ENCODE results near the gene PCNX4. TPM values are rescaled to one million over a fixed set of nuclear protein-coding genes. Genes with fewer than 3 reads are reported as not detected.

The PCNX4 gene
- polyA plus RNA-seq, 3 donors from 2014 or later: 14.1 to 33.5 (median 31.9) TPM

DNA sequence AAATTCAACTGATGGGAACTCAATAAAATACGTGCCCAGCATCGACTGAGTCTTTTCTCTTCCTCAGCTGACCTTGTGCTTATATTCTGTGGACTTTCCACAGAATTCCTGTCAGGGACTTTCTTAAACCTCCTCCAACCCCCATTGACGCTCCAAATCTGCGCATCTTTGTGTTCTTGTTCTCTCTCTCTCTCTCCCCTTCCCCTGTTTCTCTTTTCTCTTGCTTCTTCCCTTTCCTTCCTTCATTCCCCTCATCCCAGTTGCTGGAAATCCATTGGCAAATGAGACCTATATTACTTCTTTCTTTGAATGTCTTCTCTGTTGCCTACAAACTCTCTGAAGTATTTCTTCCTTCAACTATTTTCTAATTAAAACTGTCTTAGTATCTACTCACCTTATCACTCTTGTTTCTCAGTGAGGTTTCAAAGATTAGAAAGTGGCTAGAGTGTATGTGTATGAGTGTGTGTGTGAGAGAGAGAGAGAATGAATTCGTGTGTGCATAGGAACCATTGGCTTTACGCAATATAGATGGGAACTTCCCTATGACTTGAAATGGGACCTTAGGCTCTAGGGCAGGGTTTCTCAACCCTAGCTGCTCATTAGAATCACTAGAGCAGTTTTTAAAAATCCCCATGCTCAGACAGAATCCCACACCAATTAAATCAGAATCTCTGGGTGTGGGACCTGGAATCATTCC lies 115.3 kb downstream of the PCNX4 start:
- DNase-seq: no peak
- H3K4me3 Mint-ChIP-seq: no peak overlapping the region
- peaks cover 5 to 12% (median 7%) of the 10 kb centered on the region in 3 donors for H3K27me3 Mint-ChIP-seq (ENCODE audit: low read depth in 3 of 3)
- no peaks in the 10 kb centered on the region for H3K9me3 Mint-ChIP-seq
- no peak overlapping the region for H3K27ac Mint-ChIP-seq
- peaks cover 0 to 5% (median 0%) of the 10 kb centered on the region in 3 donors for H3K36me3 Mint-ChIP-seq
- H3K4me1 Mint-ChIP-seq: no peaks in the 10 kb centered on the region

- Mint-ChIP-seq H3K9me3 (no peaks in the 10 kb centered on the region), H3K27ac (no peak overlapping the region), H3K4me1 (no peaks in the 10 kb centered on the region), H3K36me3 (peaks cover 0 to 5% (median 3%) of the 10 kb centered on the region in 3 donors), H3K4me3 (no peak overlapping the region), H3K27me3 (ENCODE audit: low read depth in 3 of 3) (peaks cover 3 to 9% (median 7%) of the 10 kb centered on the region in 3 donors)
- no peak for DNase-seq
These were observed 119.0 kb downstream of the PCNX4 start for GRCh38 chr14:60210703-60211102.

GRCh38 chr14:60211153-60211552 lies 119.4 kb downstream of the PCNX4 start:
- Mint-ChIP-seq H3K9me3 (no peaks in the 10 kb centered on the region), H3K27ac (no peak overlapping the region), H3K4me3 (no peak overlapping the region), H3K4me1 (no peaks in the 10 kb centered on the region), H3K27me3 (ENCODE audit: low read depth in 3 of 3) (peaks cover 3 to 9% (median 7%) of the 10 kb centered on the region in 3 donors), H3K36me3 (peaks cover 0 to 5% (median 3%) of the 10 kb centered on the region in 3 donors)
- no peak for DNase-seq

DNA sequence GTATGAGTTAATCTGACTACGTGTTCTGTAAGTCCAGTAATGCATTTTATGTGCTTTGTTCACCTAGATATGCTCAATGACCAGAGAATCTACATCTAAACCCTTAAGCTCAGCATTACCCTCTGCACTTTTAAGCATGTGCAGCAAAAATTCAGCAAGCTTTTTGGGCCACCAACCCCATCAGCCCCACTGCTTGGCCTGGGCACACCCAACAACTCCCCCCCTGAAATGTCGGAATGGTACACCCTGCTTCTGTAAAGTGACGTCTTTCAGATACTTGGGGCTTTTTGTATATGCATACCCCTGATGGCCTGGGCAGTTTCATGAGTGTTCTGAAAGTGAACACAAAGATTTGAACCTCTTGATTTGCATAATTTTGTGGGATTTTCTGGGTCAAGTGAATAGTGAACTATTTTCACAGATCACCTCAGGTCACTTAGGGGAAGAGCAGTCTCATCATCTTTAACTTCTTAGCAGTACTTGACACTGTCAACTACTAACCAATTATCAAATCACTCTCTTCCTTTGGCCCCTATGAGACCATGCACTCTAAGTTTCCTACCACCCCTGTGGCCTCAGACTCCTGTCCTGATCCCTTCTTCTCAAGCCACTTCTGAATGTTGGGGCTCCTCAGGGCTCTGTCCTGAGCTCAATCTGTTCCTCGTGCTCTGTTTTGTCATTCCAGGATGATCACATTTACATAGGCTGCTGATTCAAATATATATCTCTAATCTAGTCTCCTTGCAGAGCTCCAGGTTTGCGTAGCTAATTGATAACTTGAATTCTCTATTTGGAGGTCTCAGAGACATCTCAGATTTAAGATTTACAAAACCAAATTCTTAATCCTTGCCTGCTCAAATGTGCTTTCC lies 121.0 kb downstream of the PCNX4 start:
- H3K4me1 Mint-ChIP-seq: no peaks in the 10 kb centered on the region
- DNase-seq: no peak
- H3K27ac Mint-ChIP-seq: no peak overlapping the region

DNA sequence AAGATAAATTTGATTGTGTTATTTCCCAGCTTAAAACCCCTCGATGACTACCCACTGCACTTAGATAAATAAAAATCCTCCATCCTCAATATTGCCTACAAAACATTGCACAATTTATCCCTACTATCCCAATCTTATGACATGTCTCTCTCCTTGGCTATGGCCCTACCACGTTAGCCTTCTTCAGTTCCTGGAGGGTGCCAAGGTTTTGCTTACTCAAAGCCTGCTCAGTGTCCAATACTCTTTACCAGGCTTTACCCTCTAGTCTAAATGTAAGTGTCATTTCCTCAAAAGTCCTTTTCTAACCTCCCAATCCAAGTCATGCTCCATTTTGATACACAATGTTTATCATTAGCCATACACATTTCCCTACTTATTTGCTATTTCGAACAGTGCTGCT lies 122.3 kb downstream of the PCNX4 start:
- Mint-ChIP-seq H3K27me3 (ENCODE audit: low read depth in 3 of 3) (peaks cover 0 to 8% (median 3%) of the 10 kb centered on the region in 3 donors), H3K9me3 (no peaks in the 10 kb centered on the region), H3K27ac (no peak overlapping the region), H3K4me3 (no peak overlapping the region), H3K36me3 (peaks cover 0 to 5% (median 3%) of the 10 kb centered on the region in 3 donors), H3K4me1 (no peaks in the 10 kb centered on the region)
- DNase-seq: no peak

More for the DNA sequence above, 121.0 kb downstream of the PCNX4 start:
- Mint-ChIP-seq H3K4me3 (no peak overlapping the region), H3K9me3 (no peaks in the 10 kb centered on the region), H3K36me3 (peaks cover 0 to 5% (median 3%) of the 10 kb centered on the region in 3 donors), H3K27me3 (ENCODE audit: low read depth in 3 of 3) (peaks cover 0 to 6% (median 4%) of the 10 kb centered on the region in 3 donors)

DNA sequence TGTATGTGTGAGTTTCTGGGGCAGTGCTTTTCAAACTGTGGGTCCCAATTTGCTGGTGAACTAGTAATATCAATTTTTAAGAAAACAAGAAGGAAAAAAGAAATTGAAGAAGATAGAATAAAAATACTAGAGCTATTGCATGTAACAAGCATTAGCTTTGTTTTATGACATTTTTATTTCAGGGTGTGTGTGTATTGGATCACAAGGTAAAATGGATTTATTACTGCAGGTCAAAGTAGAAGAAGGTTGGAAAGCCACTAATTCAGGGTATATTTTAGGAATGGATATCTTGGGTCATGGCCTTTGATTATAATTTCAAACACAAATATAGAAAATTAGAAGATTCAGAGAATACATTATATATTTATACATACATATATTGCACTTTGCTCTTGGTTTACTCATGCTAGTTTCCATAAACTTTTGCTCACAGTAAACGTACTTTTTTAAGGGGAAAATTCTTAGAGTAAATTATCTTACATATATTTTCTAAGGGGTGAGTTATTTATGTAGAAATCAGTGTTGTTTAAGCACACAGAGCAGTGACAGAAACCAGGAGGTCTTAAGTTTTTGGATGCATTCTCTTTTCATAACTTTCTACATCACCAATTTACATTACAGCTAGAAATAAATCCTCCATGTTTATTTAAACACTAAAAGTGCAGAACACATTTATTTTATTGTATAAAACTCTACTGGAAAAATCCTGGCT lies 122.8 kb downstream of the PCNX4 start:
- no peaks in the 10 kb centered on the region for H3K9me3 Mint-ChIP-seq
- no peak for DNase-seq
- peaks cover 0 to 8% (median 0%) of the 10 kb centered on the region in 3 donors for H3K27me3 Mint-ChIP-seq (ENCODE audit: low read depth in 3 of 3)
- no peaks in the 10 kb centered on the region for H3K4me1 Mint-ChIP-seq
- no peak overlapping the region for H3K4me3 Mint-ChIP-seq
- H3K27ac Mint-ChIP-seq: no peak overlapping the region
- H3K36me3 Mint-ChIP-seq: peaks cover 0 to 3% (median under 1%) of the 10 kb centered on the region in 3 donors

DNA sequence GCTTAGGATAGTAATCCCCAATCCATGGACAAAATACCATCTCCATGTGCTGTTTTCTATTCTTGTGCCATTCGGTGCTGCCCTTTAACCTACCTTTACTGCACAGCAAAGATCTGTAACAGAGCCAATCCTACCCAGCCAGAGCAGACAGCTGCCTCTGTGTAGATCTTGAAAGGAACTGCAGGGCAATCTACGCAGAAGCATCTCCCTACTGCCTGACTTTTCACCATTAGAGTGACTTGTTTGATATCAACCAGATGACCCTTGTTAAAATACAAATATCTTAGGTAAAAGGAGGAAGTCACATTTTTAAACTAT lies 123.4 kb downstream of the PCNX4 start:
- Mint-ChIP-seq H3K9me3 (no peaks in the 10 kb centered on the region), H3K36me3 (peaks cover 0 to 3% (median 0%) of the 10 kb centered on the region in 3 donors), H3K4me1 (no peaks in the 10 kb centered on the region), H3K27me3 (ENCODE audit: low read depth in 3 of 3) (peaks cover 0 to 8% (median 0%) of the 10 kb centered on the region in 3 donors), H3K4me3 (no peak overlapping the region), H3K27ac (no peak overlapping the region)
- no peak for DNase-seq

DNA sequence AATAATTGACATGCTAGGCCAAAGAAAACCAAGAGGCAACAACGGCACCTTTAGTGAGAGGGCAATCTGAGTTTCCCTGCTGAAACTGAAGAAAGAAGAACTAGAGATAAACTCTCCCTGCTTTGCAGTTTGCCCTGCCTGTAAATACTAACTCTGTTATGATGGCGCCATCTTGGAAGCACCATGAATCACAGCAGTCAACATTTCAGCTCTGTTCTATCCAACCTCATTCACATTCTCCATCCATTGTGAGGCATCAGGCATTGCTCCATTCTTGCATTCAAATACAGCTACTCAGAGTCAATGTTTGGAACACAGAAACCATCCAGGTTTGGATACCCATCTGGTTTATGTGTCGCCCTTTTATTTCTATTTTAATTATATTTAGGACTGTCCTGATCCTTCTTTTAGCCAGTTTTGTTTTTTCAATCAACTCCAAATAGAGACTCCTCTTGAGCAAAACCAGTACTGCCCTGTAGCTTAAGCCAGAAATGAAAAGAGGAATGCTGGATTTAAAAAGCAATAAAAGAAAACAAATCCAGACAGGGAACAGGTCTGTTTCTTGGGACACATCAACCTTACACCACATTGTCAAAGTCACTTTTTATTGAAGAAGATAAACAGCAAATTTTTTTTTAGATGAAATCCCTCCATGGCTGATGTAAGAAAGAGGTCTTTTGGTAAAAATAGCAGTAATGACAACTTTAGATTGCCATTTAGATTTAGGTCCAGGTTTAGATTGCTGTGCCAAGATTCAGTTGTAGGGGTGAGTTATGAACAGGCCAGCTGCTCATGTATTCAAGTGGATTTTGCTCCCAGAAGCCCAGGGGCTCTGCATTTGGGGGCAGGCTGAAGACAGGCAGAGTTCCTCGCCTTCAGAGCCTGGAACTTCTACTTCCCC lies 124.0 kb downstream of the PCNX4 start:
- no peak for DNase-seq
- Mint-ChIP-seq H3K27ac (no peak overlapping the region), H3K36me3 (peaks cover 0 to 3% (median 0%) of the 10 kb centered on the region in 3 donors)

GRCh38 chr14:60217713-60218112 lies 126.0 kb downstream of the PCNX4 start:
- no peak overlapping the region for H3K27ac Mint-ChIP-seq
- peaks cover 0 to 7% (median 0%) of the 10 kb centered on the region in 3 donors for H3K27me3 Mint-ChIP-seq (ENCODE audit: low read depth in 3 of 3)
- H3K9me3 Mint-ChIP-seq: no peaks in the 10 kb centered on the region

More for the DNA sequence above, 124.0 kb downstream of the PCNX4 start:
- Mint-ChIP-seq H3K27me3 (ENCODE audit: low read depth in 3 of 3) (peaks cover 0 to 7% (median 0%) of the 10 kb centered on the region in 3 donors), H3K4me1 (no peaks in the 10 kb centered on the region), H3K4me3 (no peak overlapping the region), H3K9me3 (no peaks in the 10 kb centered on the region)

More at GRCh38 chr14:60217713-60218112, 126.0 kb downstream of the PCNX4 start:
- H3K4me3 Mint-ChIP-seq: no peak overlapping the region
- no peak for DNase-seq
- peaks cover 0 to 3% (median 0%) of the 10 kb centered on the region in 3 donors for H3K36me3 Mint-ChIP-seq
- no peaks in the 10 kb centered on the region for H3K4me1 Mint-ChIP-seq

Other genes starting within 250 kb of the PCNX4 start
- 1 to 10 TPM in 1 of 3 donors, under 1 TPM in 2; 0.56 to 5.1 (median 0.90) TPM for gene RTN1, start 221.1 kb upstream of the PCNX4 start, polyA plus RNA-seq
- not detected for gene LRRC9, start 171.8 kb upstream of the PCNX4 start, polyA plus RNA-seq
- gene DHRS7, start 73.5 kb downstream of the PCNX4 start, polyA plus RNA-seq: 100 to 1,000 TPM; 415 to 674 (median 485) TPM
- gene PPM1A, start 157.3 kb downstream of the PCNX4 start, polyA plus RNA-seq: 10 to 100 TPM; 31.9 to 46.8 (median 45.5) TPM